ENCODE results near the gene NCAPD2. TPM values are rescaled to one million over a fixed set of nuclear protein-coding genes. Genes with fewer than 3 reads are reported as not detected.

NCAPD2 gene
- total and polyA plus RNA-seq, 4 donors: 5.8 to 30.7 (median 15.8) TPM

GRCh38 chr12:6549684-6550151 lies 55.8 kb downstream of the NCAPD2 start:
- ATAC-seq (ENCODE audit: insufficient read depth, low FRiP score) (no peak), DNase-seq (no peak)
- Histone ChIP-seq H3K27me3 (ENCODE audit: control insufficient read depth in 3 of 3, insufficient read depth in 3 of 3, low read length in 2 of 3) (no peaks in the 10 kb centered on the region), H3K36me3 (ENCODE audit: control insufficient read depth in 4 of 4, insufficient read depth in 4 of 4, low read length in 4 of 4) (peaks cover 4 to 22% (median 16%) of the 10 kb centered on the region in 4 donors), H3K27ac (ENCODE audit: low read depth in 1 of 2, low read length in 1 of 2) (peak overlapping the region in 1 of 2 donors; percentile 39), H3K4me3 (no peak overlapping the region), H3K9me3 (ENCODE audit: control insufficient read depth in 4 of 4, insufficient read depth in 3 of 4, low read length in 3 of 4) (peaks cover 0 to 2% (median 0%) of the 10 kb centered on the region in 4 donors), H3K4me1 (ENCODE audit: control insufficient read depth in 5 of 5, insufficient read depth in 5 of 5, low read length in 5 of 5) (peaks cover 5 to 25% (median 14%) of the 10 kb centered on the region in 5 donors), H3K9ac (ENCODE audit: insufficient read depth in 1 of 2, low read length in 2 of 2) (no peak overlapping the region)
- WGBS, 2 donors: 92 to 94% methylated on average over 18 of the region's 18 CpGs
- no peak for TF ChIP-seq CTCF (IDR thresholded peaks at IDR 0.05; ENCODE audit: control extremely low read depth, extremely low read depth)

GRCh38 chr12:6550294-6551062 lies 56.6 kb downstream of the NCAPD2 start:
- Histone ChIP-seq H3K9me3 (ENCODE audit: control insufficient read depth in 4 of 4, insufficient read depth in 3 of 4, low read length in 3 of 4) (peaks cover 0 to 2% (median 0%) of the 10 kb centered on the region in 4 donors), H3K36me3 (ENCODE audit: control insufficient read depth in 4 of 4, insufficient read depth in 4 of 4, low read length in 4 of 4) (peaks cover 4 to 22% (median 16%) of the 10 kb centered on the region in 4 donors), H3K27ac (ENCODE audit: low read depth in 1 of 2, low read length in 1 of 2) (peak overlapping the region; percentile 79 to 87), H3K9ac (ENCODE audit: insufficient read depth in 1 of 2, low read length in 2 of 2) (no peak overlapping the region), H3K27me3 (ENCODE audit: control insufficient read depth in 3 of 3, insufficient read depth in 3 of 3, low read length in 2 of 3) (no peaks in the 10 kb centered on the region), H3K4me1 (ENCODE audit: control insufficient read depth in 5 of 5, insufficient read depth in 5 of 5, low read length in 5 of 5) (peaks cover 5 to 28% (median 14%) of the 10 kb centered on the region in 5 donors), H3K4me3 (no peak overlapping the region)
- DNase-seq (no peak), ATAC-seq (ENCODE audit: insufficient read depth, low FRiP score) (no peak)
- no peak for TF ChIP-seq CTCF (IDR thresholded peaks at IDR 0.05; ENCODE audit: control extremely low read depth, extremely low read depth)
- 49 to 76% methylated on average over 23 to 24 of the region's 24 CpGs for WGBS, 2 donors

- peaks cover 5 to 28% (median 14%) of the 10 kb centered on the region in 5 donors for H3K4me1 ChIP-seq (ENCODE audit: control insufficient read depth in 5 of 5, insufficient read depth in 5 of 5, low read length in 5 of 5)
These were observed 57.2 kb downstream of the NCAPD2 start for GRCh38 chr12:6551063-6551461.

More at GRCh38 chr12:6551063-6551461, 57.2 kb downstream of the NCAPD2 start:
- no peaks in the 10 kb centered on the region for H3K27me3 ChIP-seq (ENCODE audit: control insufficient read depth in 3 of 3, insufficient read depth in 3 of 3, low read length in 2 of 3)
- TF ChIP-seq CTCF (IDR thresholded peaks at IDR 0.05; ENCODE audit: control extremely low read depth, extremely low read depth): no peak
- no peak for DNase-seq
- peak overlapping the region; percentile 79 to 87 for H3K27ac ChIP-seq (ENCODE audit: low read depth in 1 of 2, low read length in 1 of 2)
- no peak overlapping the region for H3K4me3 ChIP-seq
- H3K36me3 ChIP-seq (ENCODE audit: control insufficient read depth in 4 of 4, insufficient read depth in 4 of 4, low read length in 4 of 4): peaks cover 4 to 22% (median 13%) of the 10 kb centered on the region in 4 donors
- H3K9ac ChIP-seq (ENCODE audit: insufficient read depth in 1 of 2, low read length in 2 of 2): no peak overlapping the region
- no peak for ATAC-seq (ENCODE audit: insufficient read depth, low FRiP score)
- 61 to 65% methylated on average over 18 of the region's 18 CpGs for WGBS, 2 donors
- peaks cover 0 to 2% (median 0%) of the 10 kb centered on the region in 4 donors for H3K9me3 ChIP-seq (ENCODE audit: control insufficient read depth in 4 of 4, insufficient read depth in 3 of 4, low read length in 3 of 4)
